ENCODE data around the gene MRPL36. TPM values are rescaled to one million over a fixed set of nuclear protein-coding genes. Genes with fewer than 3 reads are reported as not detected.

MRPL36 gene
- total and polyA plus RNA-seq, 2 donors (not counting 3 experiments of a cell fraction or from before 2014, with no cell fraction given) = 70.3 to 72.7 TPM

- Histone ChIP-seq H3K27ac (ENCODE audit: insufficient read depth, low read depth, low read length) (no peak overlapping the region), H3K79me2 (ENCODE audit: control insufficient read depth, insufficient read depth, low read length) (no peaks in the 10 kb centered on the region), H3K4me3 (replicated peaks in 1 of 3; ENCODE audit: insufficient read depth in 1 of 3, low read depth in 1 of 3, low read length in 3 of 3) (no peak overlapping the region), H3K9me3 (replicated peaks; ENCODE audit: control insufficient read depth, insufficient read depth, low read length) (no peaks in the 10 kb centered on the region), H4K20me1 (replicated peaks; ENCODE audit: control insufficient read depth, extremely low read depth, insufficient read depth, low read length) (no peaks in the 10 kb centered on the region), H3K9me1 (replicated peaks; ENCODE audit: control insufficient read depth, extremely low read depth, insufficient read depth, low read length) (no peaks in the 10 kb centered on the region), H3K4me2 (ENCODE audit: insufficient read depth, low read length) (no peak overlapping the region), H3K9ac (replicated peaks; ENCODE audit: extremely low read depth, insufficient read depth, low read length) (no peak overlapping the region), H3K36me3 (ENCODE audit: control insufficient read depth in 2 of 2, extremely low read depth in 1 of 2, insufficient read depth in 2 of 2, low read length in 2 of 2) (no peaks in the 10 kb centered on the region), H2AFZ (ENCODE audit: low read depth, low read length) (no peak overlapping the region), H3K27me3 (ENCODE audit: control insufficient read depth in 2 of 2, insufficient read depth in 2 of 2, low read length in 2 of 2) (peaks cover 0 to 3% of the 10 kb centered on the region in 2 experiments), H3K4me1 (ENCODE audit: control insufficient read depth, extremely low read depth, insufficient read depth, low read length) (no peaks in the 10 kb centered on the region)
- CTCF ChIA-PET = no interaction called here
- intact Hi-C loops (cut with micrococcal nuclease) (no loop called here), dilution Hi-C loops (cut with MboI; ENCODE audit: extremely low pct_ligation_motif_present, low sequenced_read_pairs) (no loop called here)
- no TSS peak for BruUV-seq (replicated peaks)
- POLR2A ChIA-PET = no interaction called here
- DNase-seq (ENCODE audit: low read depth, low spot score) (no peak), FAIRE-seq (no peak)
- TF ChIP-seq FOS (IDR thresholded peaks at IDR 0.05; ENCODE audit: borderline replicate concordance, insufficient read depth, low read length) (no peak), MYC (IDR thresholded peaks at IDR 0.05; ENCODE audit: low read depth, low read length) (no peak)
Observed at GRCh38 chr5:1776831-1777230, 22.8 kb downstream of the MRPL36 start.

- no peaks in the 10 kb centered on the region for H4K20me1 ChIP-seq (replicated peaks; ENCODE audit: control insufficient read depth, extremely low read depth, insufficient read depth, low read length)
- no peaks in the 10 kb centered on the region for H3K9me1 ChIP-seq (replicated peaks; ENCODE audit: control insufficient read depth, extremely low read depth, insufficient read depth, low read length)
- no peak overlapping the region for H3K27ac ChIP-seq (ENCODE audit: insufficient read depth, low read depth, low read length)
- peaks cover 0 to 3% of the 10 kb centered on the region in 2 experiments for H3K27me3 ChIP-seq (ENCODE audit: control insufficient read depth in 2 of 2, insufficient read depth in 2 of 2, low read length in 2 of 2)
- H3K79me2 ChIP-seq (ENCODE audit: control insufficient read depth, insufficient read depth, low read length) = no peaks in the 10 kb centered on the region
- no peaks in the 10 kb centered on the region for H3K4me1 ChIP-seq (ENCODE audit: control insufficient read depth, extremely low read depth, insufficient read depth, low read length)
- ChIA-PET CTCF (interaction anchor here (0.6 to 3.5 kb wide), 9 partner anchors 9 to 268 kb away, joined by 3 to 20 read pairs (median 3); partner anchors contain the start of genes MRPL36 and NDUFS6), POLR2A (no interaction called here)
- dilution Hi-C loops (cut with MboI; ENCODE audit: extremely low pct_ligation_motif_present, low sequenced_read_pairs) = no loop called here
- no peak overlapping the region for H3K4me2 ChIP-seq (ENCODE audit: insufficient read depth, low read length)
- intact Hi-C loops (cut with micrococcal nuclease) = no loop called here
- TF ChIP-seq POLR2AphosphoS5 (IDR thresholded peaks at IDR 0.05; ENCODE audit: insufficient read depth, low read depth, low read length) (no peak), CTCF (IDR thresholded peaks at IDR 0.05; ENCODE audit: extremely low read depth in 1 of 2, insufficient read depth in 1 of 2, low read depth in 1 of 2, low read length in 2 of 2) (peak in 1 of 2 donors; percentile 45), MAX (IDR thresholded peaks at IDR 0.05; ENCODE audit: insufficient read depth, insufficient read length) (no peak), EZH2 (IDR thresholded peaks at IDR 0.05; ENCODE audit: borderline replicate concordance, low read depth, low read length, severe bottlenecking) (no peak)
- H2AFZ ChIP-seq (ENCODE audit: low read depth, low read length) = no peak overlapping the region
- H3K9me3 ChIP-seq (replicated peaks; ENCODE audit: control insufficient read depth, insufficient read depth, low read length) = no peaks in the 10 kb centered on the region
- H3K36me3 ChIP-seq (ENCODE audit: control insufficient read depth in 2 of 2, extremely low read depth in 1 of 2, insufficient read depth in 2 of 2, low read length in 2 of 2) = no peaks in the 10 kb centered on the region
- no peak overlapping the region for H3K9ac ChIP-seq (replicated peaks; ENCODE audit: extremely low read depth, insufficient read depth, low read length)
- no TSS peak for BruUV-seq (replicated peaks)
- peak; percentile 30 for DNase-seq (ENCODE audit: low read depth, low spot score)
- FAIRE-seq = no peak
- H3K4me3 ChIP-seq (replicated peaks in 1 of 3; ENCODE audit: insufficient read depth in 1 of 3, low read depth in 1 of 3, low read length in 3 of 3) = no peak overlapping the region
Observed at GRCh38 chr5:1772634-1773033, 27.0 kb downstream of the MRPL36 start.

All from endothelial cell of umbilical vein (primary cell).